ENCODE measurements around the gene C5AR2.
A peak's percentile ranks its signal among the peaks of the same experiment; 100 is the strongest.
"Not testable (repeated sequence)": the region's sequence is repeated elsewhere in the genome, so short reads cannot be mapped to it uniquely, and the experiment has no call there.

The C5AR2 gene

DNA sequence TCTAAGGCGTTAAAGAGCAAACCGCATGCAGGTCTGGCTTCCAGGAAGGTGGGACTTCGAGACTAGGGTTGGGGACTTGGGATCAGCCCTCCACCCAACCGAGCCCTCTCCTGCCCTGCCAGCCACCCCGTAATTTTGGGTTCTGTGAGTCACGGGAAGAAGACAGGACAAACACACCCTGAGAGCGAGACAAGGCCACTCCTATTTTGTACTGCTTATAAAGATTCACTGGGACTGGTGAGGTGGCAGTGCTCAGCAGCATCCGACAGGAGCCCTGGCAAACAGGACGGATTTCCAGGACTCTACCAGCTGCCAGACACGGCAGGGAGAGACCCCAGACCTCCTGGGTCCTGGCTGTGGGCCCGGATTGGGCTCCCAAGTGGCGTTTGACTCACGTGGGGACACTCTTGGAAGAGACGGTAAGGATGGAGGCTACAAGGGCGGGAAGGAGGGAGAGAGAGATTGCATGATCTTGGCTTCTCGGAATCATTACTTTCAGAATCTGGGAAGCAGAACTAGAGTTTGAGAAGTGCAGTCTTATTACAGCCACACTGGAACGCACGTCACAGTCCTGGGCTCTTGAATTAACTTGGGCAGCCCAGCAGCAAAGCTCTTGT, at the start of gene C5AR2:
Gene C5AR2 (plus strand): TSS at position 245 of the 617 bp plus-strand sequence. CDS start 8,625 bp downstream, outside the sequence.
- no peak for DNase-seq

DNA sequence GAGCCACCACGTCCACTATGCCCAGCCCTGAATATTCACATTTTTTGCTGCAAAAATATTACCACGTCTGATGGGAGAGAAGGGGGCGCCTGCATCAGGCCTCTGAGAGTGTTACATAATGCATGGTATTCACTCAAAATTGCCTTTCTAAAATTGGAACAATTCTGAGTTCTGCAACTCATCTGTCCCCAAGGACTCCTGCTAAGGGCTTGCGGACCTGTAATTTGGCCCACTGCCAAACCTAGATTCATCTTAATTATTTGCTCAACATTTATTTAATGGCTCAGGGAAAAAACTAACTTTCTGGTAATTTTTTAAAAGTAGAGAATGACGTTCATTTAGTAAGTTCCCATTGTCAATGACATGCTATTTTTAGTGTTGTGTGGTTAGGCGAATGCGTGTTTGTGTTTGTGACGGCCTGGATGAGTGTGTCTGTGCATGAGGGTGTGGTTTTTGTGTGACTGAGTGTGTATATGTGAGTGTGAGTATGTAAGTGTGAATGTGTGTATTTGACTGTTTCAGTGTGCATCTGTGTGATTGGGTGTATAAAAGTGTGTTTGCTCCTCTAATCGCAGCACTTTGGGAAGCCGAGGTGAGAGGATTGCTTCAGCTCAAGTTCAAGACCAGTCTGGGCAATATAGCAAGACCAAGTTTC, 48.4 kb upstream of the C5AR2 start:
- no peak for DNase-seq

DNA sequence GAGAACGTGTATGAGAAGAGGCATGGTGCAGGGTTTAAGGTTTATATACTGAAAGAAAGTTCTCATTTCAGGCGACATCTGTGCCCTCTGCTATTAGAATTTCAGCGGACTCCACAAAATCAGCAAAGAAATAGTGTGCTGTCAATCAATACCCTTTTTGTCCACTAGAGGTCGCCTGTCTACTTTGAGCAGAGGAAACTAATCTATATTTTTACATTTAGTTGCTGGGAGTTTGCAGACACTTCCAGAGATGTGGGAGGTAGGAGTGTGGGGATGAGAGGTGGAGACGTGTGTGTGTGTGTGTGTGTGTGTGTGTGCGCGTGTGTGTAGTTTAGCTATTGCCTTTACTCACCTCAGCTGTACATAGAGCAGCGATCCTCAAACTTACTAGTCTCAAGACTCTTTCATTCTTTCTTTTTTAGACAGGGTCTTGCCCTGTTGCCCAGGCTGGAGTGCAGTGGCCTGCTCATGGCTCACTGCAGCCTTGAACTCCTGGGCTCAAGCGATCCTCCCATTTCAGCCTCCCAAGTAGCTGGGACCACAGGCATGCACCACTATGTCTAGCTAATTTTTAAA, 47.6 kb upstream of the C5AR2 start:
- no peak for DNase-seq

DNA sequence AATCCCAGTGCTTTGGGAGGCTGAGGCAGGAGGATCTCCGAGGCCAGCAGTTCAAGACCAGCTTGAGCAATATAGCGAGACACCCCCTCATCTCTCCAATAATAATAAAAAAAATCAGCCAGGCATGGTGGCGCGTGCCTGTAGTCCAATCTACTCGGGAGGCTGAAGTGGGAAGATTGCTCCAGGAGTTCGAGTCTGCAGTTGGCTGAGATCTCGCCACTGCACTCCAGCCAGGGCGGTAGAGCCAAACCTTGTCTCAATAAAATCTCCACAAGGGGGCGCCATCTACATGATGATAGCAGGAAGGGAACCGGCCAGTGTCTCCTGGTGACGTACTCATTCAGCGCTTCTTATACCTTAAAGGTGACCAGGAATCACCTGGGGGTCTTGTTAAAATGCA, 35.9 kb upstream of the C5AR2 start:
- DNase-seq: no peak

DNA sequence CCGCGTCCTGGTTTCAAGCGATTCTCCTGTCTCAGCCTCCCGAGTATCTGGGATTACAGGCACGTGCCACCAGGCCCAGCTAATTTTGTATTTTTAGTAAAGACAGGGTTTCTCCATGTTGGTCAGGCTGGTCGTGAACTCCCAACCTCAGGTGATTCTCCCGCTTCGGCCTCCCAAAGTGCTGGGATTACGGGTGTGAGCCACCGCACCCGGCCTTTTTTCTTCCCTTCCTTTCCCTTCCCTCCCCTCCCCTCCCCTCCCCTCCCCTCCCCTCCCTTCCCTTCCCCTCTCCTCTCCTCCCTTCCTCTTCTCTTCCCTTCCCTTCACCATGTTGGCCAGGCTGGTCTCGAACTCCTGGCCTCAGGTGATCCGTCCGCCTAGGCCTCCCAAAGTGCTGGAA, 31.1 kb upstream of the C5AR2 start:
- DNase-seq: not testable (repeated sequence)

DNA sequence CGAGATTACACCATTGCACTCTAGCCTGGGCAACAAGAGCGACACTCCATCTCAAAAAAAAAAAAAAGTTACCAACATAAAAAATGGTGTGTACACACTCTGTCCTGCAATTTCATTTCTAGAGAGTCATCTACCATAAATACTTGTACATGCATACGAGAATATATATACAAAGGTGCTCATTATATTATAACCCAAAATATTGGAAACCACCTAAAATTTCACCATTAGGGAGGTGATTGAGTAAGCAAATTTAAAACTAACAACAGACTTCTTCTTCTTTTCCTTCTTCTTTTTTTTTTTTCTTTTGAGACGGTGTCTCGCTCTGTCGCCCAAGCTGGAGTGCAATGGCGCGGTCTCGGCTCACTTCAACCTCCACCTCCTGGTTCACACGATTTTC, 29.7 kb upstream of the C5AR2 start:
- no peak for DNase-seq

DNA sequence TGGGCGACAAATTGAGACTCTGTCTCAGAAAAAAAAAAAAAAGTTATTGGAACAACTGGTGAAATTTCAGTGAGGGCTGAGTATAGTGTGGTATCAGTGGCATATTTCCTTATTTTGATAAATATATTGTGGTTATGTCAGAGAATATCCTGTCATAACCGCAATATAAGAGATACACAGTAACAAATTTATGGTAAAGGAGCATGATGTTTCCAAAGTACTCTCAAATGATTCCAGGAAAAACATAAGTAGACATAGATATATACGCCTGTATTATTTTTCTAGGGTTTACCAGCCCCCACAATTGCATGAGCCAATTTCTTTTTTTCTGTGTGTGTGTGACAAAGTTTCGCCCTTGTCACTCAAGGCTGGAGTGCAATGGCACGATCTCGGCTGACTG, 28.0 kb upstream of the C5AR2 start:
- no peak for DNase-seq

DNA sequence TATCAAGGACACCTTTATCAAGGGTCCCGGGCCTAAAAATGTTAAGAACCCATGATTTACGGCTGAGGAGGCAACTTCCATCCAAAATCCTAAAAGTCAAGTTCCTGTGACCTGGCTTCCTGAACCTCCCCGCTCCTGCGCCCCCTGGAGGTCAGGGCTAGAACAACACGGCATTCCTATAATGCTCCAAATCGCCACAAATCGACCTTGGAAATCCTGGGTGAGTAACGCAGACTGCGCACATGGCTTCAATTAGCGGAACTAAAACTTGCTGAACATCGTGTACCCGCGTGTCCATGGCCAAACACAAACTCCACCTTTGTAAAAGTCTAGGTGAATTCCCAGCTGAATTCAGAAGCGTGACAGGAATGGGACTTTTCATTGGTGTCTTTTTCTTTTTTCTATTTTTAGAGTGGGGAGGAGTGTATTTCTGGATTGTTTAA, 26.6 kb upstream of the C5AR2 start:
- DNase-seq: no peak

DNA sequence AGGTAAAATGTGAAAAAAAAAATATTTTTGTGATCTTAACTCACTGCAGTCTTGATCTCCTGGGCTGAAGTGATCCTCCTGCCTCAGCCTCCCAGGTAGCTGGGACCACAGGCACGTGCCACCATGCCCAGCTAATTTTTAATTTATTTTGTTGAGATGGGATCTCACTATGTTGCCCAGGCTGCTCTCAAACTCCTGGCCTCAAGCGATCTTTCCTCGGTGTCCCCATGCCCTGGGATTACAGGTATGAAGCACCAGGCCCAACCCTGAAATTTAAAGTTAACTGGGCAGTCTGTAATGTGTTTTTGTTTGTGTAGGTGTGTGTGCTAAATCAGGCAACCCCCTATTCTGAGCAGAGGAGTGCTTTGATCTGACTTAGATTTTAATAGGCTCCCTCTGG, 25.7 kb upstream of the C5AR2 start:
- DNase-seq: no peak

DNA sequence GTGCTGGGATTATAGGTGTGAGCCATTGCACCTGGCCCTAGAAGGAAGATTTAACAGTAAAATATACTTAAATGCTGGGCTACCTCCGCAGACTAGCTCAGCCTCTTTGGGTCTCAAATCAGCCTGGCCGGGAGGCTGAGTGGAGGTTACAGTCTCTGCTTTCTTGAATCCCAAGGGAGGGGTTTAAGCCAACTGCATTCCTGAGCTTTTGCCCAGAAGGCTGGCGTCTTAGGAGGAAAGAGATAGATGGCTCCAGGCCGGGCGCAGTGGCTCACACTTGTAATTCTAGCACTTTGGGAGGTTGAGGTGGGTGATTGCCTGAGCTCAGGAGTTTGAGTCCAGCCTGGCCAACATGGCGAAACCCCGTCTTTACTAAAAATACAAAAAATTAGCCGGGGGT, 22.9 kb upstream of the C5AR2 start:
- DNase-seq: no peak

DNA sequence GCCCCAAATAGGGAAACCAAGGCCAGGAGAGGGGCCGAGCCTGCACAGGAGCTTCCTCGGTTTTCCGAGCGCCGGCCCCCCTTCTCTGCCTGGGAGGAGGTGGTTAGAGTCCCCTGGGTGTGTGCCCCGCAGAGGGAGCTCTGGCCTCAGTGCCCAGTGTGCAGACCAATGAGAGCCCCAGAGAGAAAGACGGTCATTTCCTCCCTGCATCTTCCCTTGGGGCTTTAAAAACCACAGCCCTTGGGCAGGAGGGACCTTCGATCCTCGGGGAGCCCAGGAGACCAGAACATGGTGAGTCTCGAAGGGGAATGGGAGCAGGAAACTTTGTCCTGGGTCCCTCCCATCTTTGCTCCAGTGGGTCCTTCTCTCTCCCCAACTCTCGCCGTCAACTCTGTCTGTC, 22.4 kb upstream of the C5AR2 start, which contains the start of gene C5AR1:
Gene C5AR1 (plus strand): TSS at position 254 of the 400 bp plus-strand sequence. CDS start 35 bp downstream, at position 289.
- no peak for DNase-seq

DNA sequence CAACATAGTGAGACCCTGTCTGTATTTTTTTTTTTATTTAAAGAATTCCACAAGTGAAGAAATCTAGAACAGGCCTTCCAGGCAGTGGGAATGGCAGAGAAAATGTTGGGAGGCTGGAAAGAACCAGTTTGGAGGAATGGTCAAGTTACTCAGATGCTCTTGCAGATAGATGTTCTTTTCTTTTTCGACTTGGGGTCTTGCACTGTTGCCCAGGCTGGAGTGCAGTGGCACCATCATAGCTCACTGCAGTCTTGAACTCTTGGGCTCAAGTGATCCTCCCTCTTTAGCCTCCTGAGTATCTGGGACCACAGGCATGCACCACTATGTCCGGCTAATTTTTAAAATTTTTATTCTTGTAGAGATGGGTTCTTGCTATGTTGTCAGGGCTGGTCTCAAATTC, 21.7 kb upstream of the C5AR2 start:
- no peak for DNase-seq

DNA sequence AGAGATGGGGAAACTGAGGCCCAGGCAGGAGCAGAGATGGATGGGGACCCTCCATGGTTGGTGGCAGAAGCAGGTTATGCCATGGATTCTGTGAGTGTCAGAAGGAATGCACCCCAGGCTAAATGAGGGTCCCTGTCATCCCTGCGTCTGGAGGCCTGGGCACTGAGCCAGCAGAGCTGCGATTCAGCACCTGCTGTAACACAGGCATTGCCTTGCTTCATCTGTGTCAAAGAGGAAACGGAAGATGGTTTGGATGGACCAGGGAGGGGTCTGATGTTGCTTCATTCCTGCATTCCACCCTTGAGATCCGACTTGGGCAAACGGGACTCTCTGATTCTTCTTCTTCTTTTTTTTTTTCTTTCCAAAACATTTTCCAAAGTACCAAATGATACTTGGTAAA, 21.2 kb upstream of the C5AR2 start:
- peak; percentile 49 for DNase-seq

DNA sequence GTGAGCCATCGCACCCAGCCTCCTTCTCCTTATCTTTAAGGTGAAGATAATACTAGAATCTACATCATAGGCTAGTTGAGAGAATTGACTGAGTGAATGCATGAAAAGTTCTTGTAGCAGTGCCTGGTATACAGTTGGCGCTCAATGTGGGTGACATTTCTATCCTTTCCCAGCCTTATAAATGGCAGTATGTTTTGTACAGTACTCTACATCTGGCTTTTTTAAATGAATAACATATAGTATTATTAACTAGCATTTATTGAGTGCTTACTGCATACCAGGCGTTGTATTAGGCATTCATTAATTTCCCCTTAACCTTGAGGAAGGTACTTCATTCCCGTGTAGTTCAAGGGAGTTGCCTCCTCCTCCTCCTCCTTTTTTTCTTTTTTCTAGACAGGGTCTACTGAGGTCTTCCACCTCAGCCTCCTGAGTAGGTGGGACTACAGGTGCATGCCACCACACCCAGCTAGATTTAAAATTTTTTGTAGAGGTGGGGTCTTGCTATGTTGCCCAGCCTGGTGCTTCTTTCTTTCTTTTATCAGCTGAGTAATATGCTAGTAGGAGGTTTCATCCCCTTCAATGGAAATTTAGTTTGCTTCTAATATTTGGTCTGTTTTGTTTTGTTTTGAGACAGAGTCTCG, 19.5 kb upstream of the C5AR2 start:
- DNase-seq: no peak

DNA sequence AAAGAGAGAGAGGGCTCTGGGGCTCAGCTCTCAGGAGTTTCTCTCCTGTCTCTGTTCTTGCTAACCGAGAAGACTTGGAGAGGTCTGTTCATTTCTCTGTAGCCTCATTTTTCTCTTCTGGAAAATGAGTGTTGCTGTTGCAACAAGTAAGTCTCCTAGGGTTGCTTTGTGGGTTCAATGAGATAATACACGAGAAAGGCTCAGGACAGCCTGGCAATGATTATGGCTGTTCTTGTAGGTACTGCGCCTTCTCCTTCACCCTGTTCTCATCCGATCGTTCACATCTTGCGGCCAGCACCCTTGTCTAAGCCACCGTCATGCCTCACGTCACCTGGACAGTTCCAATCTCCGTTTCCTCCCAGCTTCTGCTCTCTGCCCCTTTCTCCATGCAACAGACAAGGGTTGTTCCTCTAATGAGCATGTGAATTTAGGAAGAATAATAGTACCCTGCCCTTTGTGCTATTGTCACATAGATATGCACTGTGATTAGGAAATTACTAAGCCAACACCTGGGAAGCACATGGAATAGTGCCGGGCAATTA, 18.1 kb upstream of the C5AR2 start:
- no peak for DNase-seq

DNA sequence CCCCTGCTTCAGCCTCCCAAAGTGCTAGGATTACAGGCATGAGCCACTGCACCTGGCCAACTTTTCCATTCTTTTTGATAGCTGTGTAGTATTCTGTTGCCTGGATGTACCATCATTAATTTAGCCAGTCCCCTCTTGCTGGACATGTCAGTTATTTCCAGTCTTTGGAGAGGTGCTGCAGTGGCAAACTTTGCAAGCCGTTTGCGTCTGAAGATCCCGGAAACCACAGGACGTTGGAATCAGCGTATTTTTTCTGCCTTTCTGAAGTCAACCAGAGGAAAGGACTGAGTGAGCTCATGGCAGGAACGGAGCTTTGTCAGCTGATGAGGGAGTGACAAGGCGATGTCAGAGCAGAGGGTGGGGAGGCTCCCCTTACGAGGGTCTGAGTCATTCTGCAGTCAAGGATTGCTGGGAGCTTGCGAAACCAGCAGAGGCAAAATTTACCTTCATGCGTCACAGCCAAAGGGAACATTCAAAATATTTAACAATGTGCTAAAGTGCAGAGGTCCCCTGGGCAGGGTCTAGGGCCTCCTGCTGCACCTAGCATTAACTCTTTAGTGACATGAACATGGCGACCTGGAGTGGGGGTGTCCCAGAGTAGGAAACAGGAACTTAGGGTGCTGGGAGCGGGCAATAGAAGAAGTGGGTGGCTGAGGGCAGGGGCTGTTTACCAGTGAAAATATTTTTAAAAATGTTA, 16.7 kb upstream of the C5AR2 start:
- DNase-seq: peak; percentile 84

DNA sequence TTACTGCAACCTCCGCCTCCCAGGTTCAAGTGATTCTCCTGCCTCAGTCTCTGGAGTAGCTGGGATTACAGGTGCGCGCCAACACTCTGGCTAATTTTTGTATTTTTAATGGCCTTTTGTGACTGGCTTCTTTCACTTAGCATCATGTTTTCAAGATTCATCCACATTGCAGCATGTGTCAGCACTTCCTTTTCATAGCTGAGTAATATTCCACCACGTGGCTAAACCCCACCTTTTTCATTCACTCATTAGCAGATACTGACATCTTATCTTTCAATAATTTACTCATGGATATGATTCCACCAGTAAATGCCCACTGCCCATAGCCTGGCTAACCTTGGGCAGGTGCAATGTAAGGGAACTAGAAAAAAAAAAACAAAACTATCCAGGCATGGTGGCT, 15.5 kb upstream of the C5AR2 start:
- DNase-seq: no peak

DNA sequence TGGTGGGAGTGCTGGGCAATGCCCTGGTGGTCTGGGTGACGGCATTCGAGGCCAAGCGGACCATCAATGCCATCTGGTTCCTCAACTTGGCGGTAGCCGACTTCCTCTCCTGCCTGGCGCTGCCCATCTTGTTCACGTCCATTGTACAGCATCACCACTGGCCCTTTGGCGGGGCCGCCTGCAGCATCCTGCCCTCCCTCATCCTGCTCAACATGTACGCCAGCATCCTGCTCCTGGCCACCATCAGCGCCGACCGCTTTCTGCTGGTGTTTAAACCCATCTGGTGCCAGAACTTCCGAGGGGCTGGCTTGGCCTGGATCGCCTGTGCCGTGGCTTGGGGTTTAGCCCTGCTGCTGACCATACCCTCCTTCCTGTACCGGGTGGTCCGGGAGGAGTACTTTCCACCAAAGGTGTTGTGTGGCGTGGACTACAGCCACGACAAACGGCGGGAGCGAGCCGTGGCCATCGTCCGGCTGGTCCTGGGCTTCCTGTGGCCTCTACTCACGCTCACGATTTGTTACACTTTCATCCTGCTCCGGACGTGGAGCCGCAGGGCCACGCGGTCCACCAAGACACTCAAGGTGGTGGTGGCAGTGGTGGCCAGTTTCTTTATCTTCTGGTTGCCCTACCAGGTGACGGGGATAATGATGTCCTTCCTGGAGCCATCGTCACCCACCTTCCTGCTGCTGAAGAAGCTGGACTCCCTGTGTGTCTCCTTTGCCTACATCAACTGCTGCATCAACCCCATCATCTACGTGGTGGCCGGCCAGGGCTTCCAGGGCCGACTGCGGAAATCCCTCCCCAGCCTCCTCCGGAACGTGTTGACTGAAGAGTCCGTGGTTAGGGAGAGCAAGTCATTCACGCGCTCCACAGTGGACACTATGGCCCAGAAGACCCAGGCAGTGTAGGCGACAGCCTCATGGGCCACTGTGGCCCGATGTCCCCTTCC, 11.8 kb upstream of the C5AR2 start:
- no peak for DNase-seq

DNA sequence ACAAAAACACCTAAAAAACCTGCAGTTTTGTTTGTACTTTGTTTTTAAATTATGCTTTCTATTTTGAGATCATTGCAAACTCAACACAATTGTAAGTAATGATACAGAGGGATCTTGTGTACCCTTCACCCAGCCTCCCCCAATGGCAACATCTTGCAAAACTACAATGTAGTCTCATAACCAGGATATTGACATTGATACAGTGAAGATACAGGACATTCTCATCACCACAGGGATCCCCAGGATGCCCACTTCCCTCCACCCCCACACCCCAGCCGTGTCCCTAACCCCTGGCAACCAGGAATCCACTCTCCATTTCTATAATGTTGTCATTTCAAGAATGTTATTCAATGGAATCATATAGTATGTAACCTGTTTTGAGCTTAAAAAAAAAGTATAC, 10.3 kb upstream of the C5AR2 start:
- no peak for DNase-seq

DNA sequence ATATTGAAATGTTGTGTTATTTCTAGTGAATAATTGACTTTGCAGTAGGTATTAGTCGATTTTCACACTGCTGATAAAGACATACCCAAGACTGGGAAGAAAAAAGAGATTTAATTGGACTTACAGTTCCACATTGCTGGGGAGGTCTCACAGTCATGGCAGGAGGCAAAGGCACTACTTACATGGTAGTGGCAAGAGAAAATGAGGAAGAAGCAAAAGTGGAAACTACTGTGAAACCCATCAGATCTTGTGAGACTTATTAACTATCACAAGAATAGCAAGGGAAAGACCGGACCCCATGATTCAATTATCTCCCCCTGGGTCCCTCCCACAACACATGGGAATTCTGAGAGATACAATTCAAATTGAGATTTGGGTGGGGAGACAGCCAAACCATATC, 9.9 kb upstream of the C5AR2 start:
- DNase-seq: no peak

DNA sequence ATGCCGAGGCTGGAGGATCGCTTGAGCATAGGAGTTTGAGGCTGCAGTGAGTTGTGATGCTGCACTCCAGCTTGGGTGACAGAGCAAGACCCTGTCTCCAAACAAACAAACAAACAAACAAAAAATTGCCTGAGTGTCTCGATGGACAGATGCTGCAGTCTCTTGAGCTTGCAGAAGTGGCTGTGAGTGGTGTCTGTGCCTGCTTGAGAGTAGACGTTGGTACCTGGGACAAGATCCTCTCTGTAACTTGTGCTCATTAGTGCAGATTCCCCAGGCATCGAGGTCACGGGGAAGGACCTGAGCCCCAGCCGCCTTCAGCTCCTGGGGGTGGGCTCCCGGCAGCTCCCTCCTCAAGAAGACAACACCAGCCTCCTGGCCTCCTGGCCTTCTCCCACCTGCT, 8.6 kb upstream of the C5AR2 start:
- no peak for DNase-seq

DNA sequence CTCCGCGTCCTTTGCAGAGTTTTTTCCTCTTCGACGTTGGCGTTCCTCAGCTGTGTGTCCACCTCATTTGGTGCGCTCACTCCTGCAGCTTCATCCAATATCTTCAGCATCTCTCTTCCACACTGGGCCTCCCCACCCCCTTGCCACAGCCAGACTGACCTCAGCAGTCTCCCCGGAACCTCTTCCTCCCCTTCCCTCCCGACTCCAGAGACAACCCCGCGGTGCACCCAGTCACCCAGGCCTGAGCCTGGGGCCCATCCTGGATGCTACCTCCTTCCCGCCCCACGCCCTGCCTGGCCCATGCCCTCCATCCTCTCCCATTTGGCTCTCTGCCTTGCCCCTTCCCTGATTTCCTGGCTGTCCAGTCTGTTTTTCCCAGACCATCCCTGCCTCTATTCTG, 8.1 kb upstream of the C5AR2 start:
- DNase-seq: no peak

Measured in SIG-M5 (cell line).